Esophagus (tissue), 2 donors: ENCODE measurements around the gene LSP1. TPM values are rescaled to one million over a fixed set of nuclear protein-coding genes. Genes with fewer than 3 reads are reported as not detected.
"Not testable (repeated sequence)": the region's sequence is repeated elsewhere in the genome, so short reads cannot be mapped to it uniquely, and the experiment has no call there.

Experiments
- H3K27ac ChIP-seq, 2 donors: one replicate each; pipeline ENCODE4 v1.5.1; 2013; ENCODE audit warnings: low read depth in 2 of 2, mild to moderate bottlenecking in 2 of 2, inconsistent platforms in 1 of 2, low read length in 1 of 2, moderate library complexity in 1 of 2
- H3K27me3 ChIP-seq, 2 donors: one replicate each; pipeline ENCODE4 v1.6.1; 2013; ENCODE audit warnings: low read length in 2 of 2, control low read depth in 1 of 2, mild to moderate bottlenecking in 1 of 2; ENCODE audit not compliant: insufficient read depth in 2 of 2, control insufficient read depth in 1 of 2
- H3K36me3 ChIP-seq, 2 donors: one replicate each; pipeline ENCODE4 v1.6.1; 2013; ENCODE audit warnings: low read length in 1 of 2; ENCODE audit not compliant: control insufficient read depth in 2 of 2, insufficient read depth in 2 of 2
- H3K4me1 ChIP-seq, 2 donors: one replicate each; pipeline ENCODE4 v1.6.1; 2013; ENCODE audit warnings: low read length in 1 of 2; ENCODE audit not compliant: control insufficient read depth in 2 of 2, insufficient read depth in 2 of 2
- H3K4me3 ChIP-seq, 2 donors: one replicate each; pipeline ENCODE4 v1.5.1; 2013; ENCODE audit warnings: low read length in 2 of 2, mild to moderate bottlenecking in 2 of 2, low read depth in 1 of 2, moderate library complexity in 1 of 2
- H3K9me3 ChIP-seq, 2 donors: one replicate each; pipeline ENCODE4 v1.6.1; 2013; ENCODE audit warnings: mild to moderate bottlenecking in 2 of 2, low read depth in 1 of 2, low read length in 1 of 2, moderate library complexity in 1 of 2; ENCODE audit not compliant: control insufficient read depth in 2 of 2, insufficient read depth in 1 of 2
- WGBS, 2 donors: extraction: QIAGEN DNeasy Blood & Tissue Kit; methylation state at CpG; one replicate each; pipeline ENCODE4 v1.1.7; 2013; 5-methylcytosine and 5-hydroxymethylcytosine counted together
- polyA plus RNA-seq, 2 donors: library from polyadenylated mRNA; stranded (reverse); fragments of 200-250 nt; gene quantifications; one replicate each; pipeline ENCODE4 v1.2.3, GENCODE V29; 2013
- donor health status: healthy with polysubstance abuse.
- donor health status: Bipolar disorder and iron deficiency.

The LSP1 gene
- polyA plus RNA-seq, 2 donors, result 23.7 to 130 TPM

DNA sequence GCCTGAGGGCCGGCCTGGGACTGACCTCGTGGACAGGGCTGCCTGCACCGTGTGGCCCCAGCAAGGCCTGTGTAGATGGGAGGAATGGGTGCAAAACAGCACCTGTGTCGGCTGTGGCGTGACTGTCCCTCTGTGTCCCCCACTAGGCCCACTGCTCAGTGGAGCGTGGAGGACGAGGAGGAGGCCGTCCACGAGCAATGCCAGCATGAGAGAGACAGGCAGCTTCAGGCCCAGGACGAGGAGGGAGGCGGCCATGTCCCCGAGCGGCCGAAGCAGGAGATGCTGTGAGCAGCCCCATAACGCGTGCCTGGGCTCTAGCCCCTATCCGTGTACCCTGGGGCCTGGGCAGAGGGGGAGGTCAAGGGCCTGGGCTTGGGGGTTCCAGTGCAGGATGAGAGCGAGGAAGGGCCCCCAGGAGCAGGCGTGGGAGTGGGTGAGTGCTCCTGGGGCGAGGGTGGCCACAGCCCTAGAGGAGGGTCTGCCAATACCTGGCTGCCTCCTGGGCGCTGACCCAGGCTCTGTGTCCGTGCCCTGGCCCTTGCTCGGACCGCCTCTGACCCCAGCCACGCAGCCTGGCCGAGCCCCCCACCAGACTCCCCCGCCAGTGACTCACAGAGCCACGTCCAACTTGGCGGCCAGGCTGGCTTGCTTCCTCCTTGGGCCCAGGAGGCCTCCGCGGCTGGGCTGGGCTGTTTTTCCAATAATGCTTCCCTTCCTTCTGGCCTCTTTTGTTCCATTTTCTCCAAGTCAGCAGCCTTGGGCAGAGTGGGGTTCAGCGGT, 27.2 kb downstream of the LSP1 start:
- H3K4me3 ChIP-seq, result no peak overlapping the region
- no peaks in the 10 kb centered on the region for H3K27me3 ChIP-seq
- H3K4me1 ChIP-seq, result peaks cover 0 to 30% of the 10 kb centered on the region in 2 donors
- peak overlapping the region; percentile 46 to 79 for H3K27ac ChIP-seq
- WGBS, 2 donors, result 70 to 76% methylated on average over 29 to 32 of the region's 32 CpGs
- no peaks in the 10 kb centered on the region for H3K9me3 ChIP-seq
- H3K36me3 ChIP-seq, result peaks cover 0 to 16% of the 10 kb centered on the region in 2 donors

- Histone ChIP-seq H3K4me1 (peaks cover 0 to 25% of the 10 kb centered on the region in 2 donors), H3K4me3 (no peak overlapping the region), H3K27me3 (no peaks in the 10 kb centered on the region), H3K9me3 (no peaks in the 10 kb centered on the region), H3K27ac (peak overlapping the region; percentile 46 to 79), H3K36me3 (peaks cover 0 to 20% of the 10 kb centered on the region in 2 donors)
- WGBS, 2 donors, result 68 to 82% methylated on average over 8 to 9 of the region's 9 CpGs
Observed at GRCh38 chr11:1880746-1881441, 28.0 kb downstream of the LSP1 start.

GRCh38 chr11:1881442-1882264, 28.8 kb downstream of the LSP1 start:
- Histone ChIP-seq H3K9me3 (no peaks in the 10 kb centered on the region), H3K27ac (peak overlapping the region; percentile 46 to 79), H3K36me3 (peaks cover 0 to 25% of the 10 kb centered on the region in 2 donors), H3K27me3 (no peaks in the 10 kb centered on the region), H3K4me3 (no peak overlapping the region), H3K4me1 (peaks cover 0 to 20% of the 10 kb centered on the region in 2 donors)
- 58 to 68% methylated on average over 40 to 43 of the region's 43 CpGs for WGBS, 2 donors

DNA sequence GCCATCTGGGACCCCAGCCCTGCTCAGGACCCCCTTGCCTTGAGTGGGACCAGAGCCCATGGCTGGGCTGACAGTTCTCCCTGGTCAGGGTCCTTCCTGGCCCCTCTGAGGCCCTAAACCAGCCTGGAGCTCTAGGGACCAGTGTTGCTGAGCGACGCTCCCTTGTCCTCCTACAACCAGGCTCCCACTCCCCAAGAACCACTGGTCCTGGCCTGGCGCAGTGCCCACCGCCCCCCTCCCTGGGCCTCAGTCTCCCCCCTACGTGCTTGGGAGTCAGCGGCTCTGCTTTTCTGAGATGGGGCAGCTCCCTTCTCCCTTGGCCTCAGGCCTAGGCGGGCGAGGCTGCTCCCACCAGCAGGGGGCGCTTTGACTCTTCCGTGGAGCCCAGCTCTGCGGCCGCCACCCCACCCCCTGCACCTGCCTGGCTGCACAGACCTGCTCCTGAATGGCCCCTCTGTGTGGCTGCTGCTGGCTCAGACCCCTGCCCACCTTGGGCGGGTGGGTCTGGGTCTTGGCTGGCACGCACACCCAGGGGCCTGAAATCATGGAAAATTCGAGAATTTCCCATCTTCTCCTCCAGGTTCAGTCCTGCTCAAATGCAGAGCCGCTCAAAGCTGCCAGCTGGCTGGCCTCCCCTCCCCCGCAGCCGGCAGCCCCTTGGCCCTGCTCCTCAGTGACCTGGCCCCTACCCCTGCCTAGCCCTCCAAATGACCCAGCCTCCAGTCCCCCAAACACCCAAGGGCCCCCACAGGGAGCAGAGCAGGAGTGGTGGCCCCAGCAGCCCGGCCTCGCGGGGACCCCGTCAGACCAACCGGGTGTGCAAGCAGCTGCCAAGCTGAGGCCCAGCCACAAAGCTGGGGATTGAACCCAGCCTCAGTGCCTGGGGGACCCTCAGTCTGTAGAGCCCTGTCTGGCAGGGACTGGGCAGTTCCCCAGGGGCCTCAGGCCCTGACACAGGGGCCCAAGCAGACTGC, 29.7 kb downstream of the LSP1 start:
- Histone ChIP-seq H3K27me3 (no peaks in the 10 kb centered on the region), H3K4me1 (peaks cover 0 to 17% of the 10 kb centered on the region in 2 donors), H3K4me3 (no peak overlapping the region), H3K27ac (peak overlapping the region in 1 of 2 donors; percentile 34), H3K9me3 (no peaks in the 10 kb centered on the region), H3K36me3 (peaks cover 0 to 25% of the 10 kb centered on the region in 2 donors)
- 37 to 38% methylated on average over 22 to 23 of the region's 23 CpGs for WGBS, 2 donors

DNA sequence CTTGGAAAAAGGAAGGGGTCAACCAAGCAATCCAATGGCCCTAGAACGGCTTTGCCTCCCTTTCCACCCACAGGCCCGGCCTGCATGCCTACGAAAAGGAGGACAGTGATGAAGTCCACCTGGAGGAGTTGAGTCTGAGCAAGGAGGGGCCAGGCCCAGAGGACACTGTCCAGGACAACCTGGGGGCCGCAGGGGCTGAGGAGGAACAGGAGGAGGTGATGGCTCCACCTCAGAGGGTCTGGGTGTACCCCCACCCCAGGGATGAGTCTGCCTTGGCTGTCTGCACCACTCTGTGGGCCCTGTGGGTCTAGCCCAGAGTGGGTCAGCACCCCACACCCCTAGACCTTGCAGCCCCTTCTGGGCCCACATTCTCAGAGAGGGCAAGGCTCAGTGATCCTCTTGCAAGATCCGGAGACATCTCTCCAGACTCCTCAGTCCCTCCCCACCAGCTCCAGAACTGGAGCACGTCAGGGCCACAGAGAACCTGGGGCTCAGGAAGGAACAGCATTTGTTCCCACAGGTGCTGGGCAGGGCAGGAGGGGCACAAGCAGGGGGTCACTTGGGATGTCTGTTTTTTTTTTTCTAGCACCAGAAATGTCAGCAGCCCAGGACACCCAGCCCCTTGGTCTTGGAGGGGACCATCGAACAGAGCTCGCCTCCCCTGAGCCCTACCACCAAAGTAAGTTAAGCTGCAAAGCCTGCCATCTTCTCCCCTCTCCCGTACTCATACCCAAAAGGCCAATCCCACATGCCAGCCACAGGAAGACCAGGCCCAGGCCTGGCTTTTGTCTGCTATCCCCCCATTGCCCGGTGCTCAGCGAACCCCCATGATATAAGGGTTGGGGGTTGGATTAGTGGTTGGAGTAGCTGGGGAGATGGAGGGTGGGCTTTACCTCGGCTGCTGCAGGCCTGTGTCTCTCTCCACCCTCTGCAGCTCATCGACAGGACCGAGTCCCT, 30.7 kb downstream of the LSP1 start:
- WGBS, 2 donors, result 89 to 91% methylated on average over 14 of the region's 14 CpGs
- H3K27ac ChIP-seq, result no peak overlapping the region
- no peaks in the 10 kb centered on the region for H3K9me3 ChIP-seq
- peaks cover 0 to 29% of the 10 kb centered on the region in 2 donors for H3K36me3 ChIP-seq
- H3K27me3 ChIP-seq, result no peaks in the 10 kb centered on the region
- H3K4me1 ChIP-seq, result peaks cover 3 to 9% of the 10 kb centered on the region in 2 donors
- no peak overlapping the region for H3K4me3 ChIP-seq

GRCh38 chr11:1884303-1884700, 31.4 kb downstream of the LSP1 start:
- no peak overlapping the region for H3K4me3 ChIP-seq
- H3K36me3 ChIP-seq, result peaks cover 0 to 29% of the 10 kb centered on the region in 2 donors
- WGBS, 2 donors, result 90 to 92% methylated on average over 5 of the region's 5 CpGs
- no peaks in the 10 kb centered on the region for H3K27me3 ChIP-seq
- H3K9me3 ChIP-seq, result no peaks in the 10 kb centered on the region
- H3K4me1 ChIP-seq, result peaks cover 5 to 11% of the 10 kb centered on the region in 2 donors
- no peak overlapping the region for H3K27ac ChIP-seq

GRCh38 chr11:1886551-1886950, 33.7 kb downstream of the LSP1 start:
- not testable (repeated sequence) for H3K4me3 ChIP-seq, H3K9me3 ChIP-seq, H3K27me3 ChIP-seq, H3K27ac ChIP-seq
- peaks cover 0 to 26% of the 10 kb centered on the region in 2 donors for H3K36me3 ChIP-seq
- H3K4me1 ChIP-seq, result peaks cover 5 to 10% of the 10 kb centered on the region in 2 donors
- WGBS, 2 donors, result 88 to 92% methylated on average over 13 of the region's 13 CpGs
